ENCODE measurements around the gene PNMA1.

DNA sequence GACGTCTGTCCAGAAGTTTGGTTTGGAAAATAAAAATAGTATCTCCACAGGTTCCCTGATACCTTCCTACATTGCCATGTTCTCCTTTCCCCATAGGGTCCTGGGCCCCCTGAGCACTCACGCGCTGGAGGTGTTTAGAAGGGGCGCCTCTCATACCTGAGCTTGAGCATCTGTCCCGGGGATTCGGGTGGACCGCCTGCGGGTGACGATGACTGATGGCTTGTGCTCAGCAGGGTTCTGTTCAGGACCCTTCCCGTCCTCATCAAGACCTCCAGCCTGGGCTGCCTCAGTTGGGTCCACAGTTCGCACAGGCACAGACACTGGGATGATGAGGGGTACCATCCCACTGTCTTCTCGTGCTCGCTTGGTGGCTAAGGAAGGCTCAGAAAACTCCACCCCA, 22.7 kb upstream of the PNMA1 start:
- no peak for TF ChIP-seq POLR2AphosphoS5 (IDR thresholded peaks at IDR 0.05; ENCODE audit: low read depth, low read length)
- TF ChIP-seq POLR2A (IDR thresholded peaks at IDR 0.05; ENCODE audit: low read depth, low read length): no peak
- TF ChIP-seq TAF1 (IDR thresholded peaks at IDR 0.05; ENCODE audit: low read depth, low read length): no peak
- no peak for TF ChIP-seq POU2F2 (IDR thresholded peaks at IDR 0.05; ENCODE audit: low read depth, low read length)
- no peak for TF ChIP-seq PAX5 (IDR thresholded peaks at IDR 0.05; ENCODE audit: insufficient read depth, low read length, severe bottlenecking)
